Measurements from ENCODE around the gene TECR.

DNA sequence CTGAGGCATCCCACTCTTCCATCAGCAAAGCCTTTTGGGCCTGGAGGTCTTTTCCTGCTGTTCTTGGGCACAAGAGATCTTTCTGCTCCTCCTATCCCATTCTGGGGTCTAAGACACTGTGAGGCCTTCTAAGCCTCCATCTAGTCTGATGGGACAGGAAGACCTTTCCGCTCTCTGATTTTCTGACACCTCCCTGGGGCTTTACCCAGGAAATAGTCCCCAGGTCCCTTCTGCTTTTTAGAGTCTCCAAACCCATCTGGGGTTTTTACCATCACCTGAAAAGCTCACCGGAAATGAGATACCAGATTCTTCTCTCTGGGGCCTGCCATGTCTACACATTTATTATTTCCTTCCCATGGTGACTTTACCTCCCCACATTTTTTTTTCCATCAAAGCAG lies 74.6 kb downstream of the TECR start:
- TF ChIP-seq, protein P1, sequence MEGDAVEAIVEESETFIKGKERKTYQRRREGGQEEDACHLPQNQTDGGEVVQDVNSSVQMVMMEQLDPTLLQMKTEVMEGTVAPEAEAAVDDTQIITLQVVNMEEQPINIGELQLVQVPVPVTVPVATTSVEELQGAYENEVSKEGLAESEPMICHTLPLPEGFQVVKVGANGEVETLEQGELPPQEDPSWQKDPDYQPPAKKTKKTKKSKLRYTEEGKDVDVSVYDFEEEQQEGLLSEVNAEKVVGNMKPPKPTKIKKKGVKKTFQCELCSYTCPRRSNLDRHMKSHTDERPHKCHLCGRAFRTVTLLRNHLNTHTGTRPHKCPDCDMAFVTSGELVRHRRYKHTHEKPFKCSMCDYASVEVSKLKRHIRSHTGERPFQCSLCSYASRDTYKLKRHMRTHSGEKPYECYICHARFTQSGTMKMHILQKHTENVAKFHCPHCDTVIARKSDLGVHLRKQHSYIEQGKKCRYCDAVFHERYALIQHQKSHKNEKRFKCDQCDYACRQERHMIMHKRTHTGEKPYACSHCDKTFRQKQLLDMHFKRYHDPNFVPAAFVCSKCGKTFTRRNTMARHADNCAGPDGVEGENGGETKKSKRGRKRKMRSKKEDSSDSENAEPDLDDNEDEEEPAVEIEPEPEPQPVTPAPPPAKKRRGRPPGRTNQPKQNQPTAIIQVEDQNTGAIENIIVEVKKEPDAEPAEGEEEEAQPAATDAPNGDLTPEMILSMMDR (conservative IDR thresholded peaks at IDR 0.05; ENCODE audit: low read depth, low read length), result no peak
- TF ChIP-seq POLR2A (IDR thresholded peaks at IDR 0.05; ENCODE audit: low read depth, low read length) (no peak), RAD21 (IDR thresholded peaks at IDR 0.05; ENCODE audit: low read length) (no peak), RFX5 (IDR thresholded peaks at IDR 0.05; ENCODE audit: low read depth, low read length) (no peak), MAFK (IDR thresholded peaks at IDR 0.05; ENCODE audit: low read depth, low read length) (no peak), NFE2L2 (IDR thresholded peaks at IDR 0.05; ENCODE audit: low read depth, low read length) (no peak), CEBPB (IDR thresholded peaks at IDR 0.05; ENCODE audit: low read depth, low read length) (no peak), CHD1 (IDR thresholded peaks at IDR 0.05; ENCODE audit: low read depth, low read length) (no peak)
- TF ChIP-seq, protein P2, sequence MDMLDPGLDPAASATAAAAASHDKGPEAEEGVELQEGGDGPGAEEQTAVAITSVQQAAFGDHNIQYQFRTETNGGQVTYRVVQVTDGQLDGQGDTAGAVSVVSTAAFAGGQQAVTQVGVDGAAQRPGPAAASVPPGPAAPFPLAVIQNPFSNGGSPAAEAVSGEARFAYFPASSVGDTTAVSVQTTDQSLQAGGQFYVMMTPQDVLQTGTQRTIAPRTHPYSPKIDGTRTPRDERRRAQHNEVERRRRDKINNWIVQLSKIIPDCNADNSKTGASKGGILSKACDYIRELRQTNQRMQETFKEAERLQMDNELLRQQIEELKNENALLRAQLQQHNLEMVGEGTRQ (IDR thresholded peaks at IDR 0.05; ENCODE audit: low read depth, low read length), result no peak

Measured in IMR-90 (cell line).